Calu3 (cell line): ENCODE measurements around the gene PRICKLE1. TPM values are rescaled to one million over a fixed set of nuclear protein-coding genes. Genes with fewer than 3 reads are reported as not detected.

ENCODE experiments used
- BruUV-seq: library from RNA; stranded (reverse); fragments of 400-500 nt; replicated peaks from 2 replicates; lab custom pipeline; 2021; lab: Mats Ljungman, UMichigan
- CTCF ChIA-PET: fragments of 300-600 bp; sonication (Branson Sonifier 250); formaldehyde crosslinking; loops from one replicate; lab custom pipeline; 2022; ENCODE audit warnings: antibody characterized with exemption; lab: Charles Lee
- DNase-seq: peaks from one replicate; pipeline ENCODE4 v3.0.0; 2022
- H3K27ac Mint-ChIP-seq: one replicate; pipeline ENCODE4 v1.8.0; 2022; ENCODE audit warnings: mixed read lengths; ENCODE audit not compliant: unreplicated experiment
- H3K27me3 Mint-ChIP-seq: one replicate; pipeline ENCODE4 v1.8.0; 2022; ENCODE audit warnings: mixed read lengths; ENCODE audit not compliant: unreplicated experiment
- H3K36me3 Mint-ChIP-seq: one replicate; pipeline ENCODE4 v1.8.0; 2022; ENCODE audit warnings: mild to moderate bottlenecking, moderate library complexity, mixed read lengths; ENCODE audit not compliant: insufficient read depth, unreplicated experiment
- H3K4me1 Mint-ChIP-seq: one replicate; pipeline ENCODE4 v1.8.0; 2022; ENCODE audit warnings: mild to moderate bottlenecking, low read depth, mixed read lengths; ENCODE audit not compliant: unreplicated experiment
- H3K4me3 Mint-ChIP-seq: one replicate; pipeline ENCODE4 v1.8.0; 2022; ENCODE audit warnings: mild to moderate bottlenecking, low read depth, moderate library complexity, mixed read lengths; ENCODE audit not compliant: unreplicated experiment
- H3K9me3 Mint-ChIP-seq: one replicate; pipeline ENCODE4 v1.8.0; 2022; ENCODE audit warnings: low read depth, mixed read lengths; ENCODE audit not compliant: unreplicated experiment
- CTCF ChIP-seq: fragments of 200-600 bp; IDR thresholded peaks from one replicate; pipeline ENCODE4 v1.8.0; 2022; ENCODE audit warnings: antibody characterized with exemption; ENCODE audit not compliant: unreplicated experiment
- intact Hi-C: fragments of 100-400 bp; cut with micrococcal nuclease; formaldehyde crosslinking; loops from one replicate; pipeline ENCODE4 v1.10.0; 2022; ENCODE audit not compliant: unreplicated experiment
- total RNA-seq: library from RNA; stranded (reverse); gene quantifications from 2 replicates; pipeline ENCODE4 v1.2.3, GENCODE V29; 2022

Gene PRICKLE1
- total RNA-seq, 1 experiment from 2014 or later, result 12.7 TPM

DNA sequence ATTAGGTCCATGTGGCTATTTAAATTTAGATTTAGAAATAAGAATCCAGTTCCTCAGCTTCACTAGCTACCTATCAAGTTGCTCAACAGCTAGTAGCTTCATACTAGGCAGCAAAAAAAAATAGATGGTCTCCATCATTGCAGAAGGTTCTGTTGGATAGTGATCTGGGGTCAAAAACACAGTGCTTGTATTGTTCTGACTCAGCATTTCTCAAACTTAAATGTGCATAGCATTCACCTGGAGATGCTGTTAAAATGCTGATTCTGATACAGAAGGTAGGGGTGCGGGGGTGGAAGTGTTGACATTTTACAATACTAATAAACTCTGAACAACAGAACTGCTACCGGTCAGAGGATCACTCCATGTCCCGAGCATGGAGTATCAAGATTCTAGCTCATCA, 51.3 kb downstream of the PRICKLE1 start:
- Mint-ChIP-seq H3K27me3 (no peaks in the 10 kb centered on the region), H3K36me3 (no peaks in the 10 kb centered on the region), H3K9me3 (no peaks in the 10 kb centered on the region), H3K4me1 (no peaks in the 10 kb centered on the region), H3K27ac (no peak overlapping the region), H3K4me3 (no peak overlapping the region)
- intact Hi-C loops, result no loop called here
- no peak for DNase-seq
- BruUV-seq, result no TSS peak
- TF ChIP-seq CTCF, result no peak
- CTCF ChIA-PET, result interaction anchor here (0.6 kb wide), 1 partner anchor 37 kb away, joined by 3 read pairs; no protein-coding TSS in a partner anchor

DNA sequence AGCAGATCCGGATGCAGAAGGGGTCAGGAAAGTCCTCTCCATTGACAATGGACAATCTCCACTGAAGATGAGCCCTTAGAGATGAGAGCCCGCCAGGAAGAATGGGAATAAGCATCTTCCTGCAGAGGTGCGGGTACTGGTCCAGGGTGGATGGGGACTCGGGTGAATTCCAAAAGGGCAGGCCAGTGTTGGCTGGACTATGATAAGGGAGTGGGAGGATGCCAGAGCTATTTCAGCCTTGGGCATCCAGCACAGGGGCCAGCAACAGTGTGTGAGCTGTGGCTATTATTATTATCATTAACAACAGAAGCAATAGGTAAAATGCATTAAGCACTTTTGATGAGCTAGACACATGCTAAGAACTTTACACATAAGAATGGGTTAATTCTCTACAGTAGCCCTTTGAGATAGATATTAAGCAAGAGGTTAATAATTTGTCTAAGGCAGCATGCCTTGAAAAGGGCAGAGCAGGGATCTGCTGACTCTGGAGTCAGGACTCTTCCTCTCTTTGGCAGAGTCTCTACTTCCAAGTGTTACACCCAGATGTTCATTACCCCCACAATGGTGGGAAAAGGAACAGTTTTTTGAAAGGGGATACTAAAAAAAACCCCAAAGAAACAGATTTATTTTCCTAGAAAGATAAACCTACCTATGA, 55.2 kb downstream of the PRICKLE1 start:
- no TSS peak for BruUV-seq
- H3K4me1 Mint-ChIP-seq, result no peaks in the 10 kb centered on the region
- TF ChIP-seq CTCF, result no peak

DNA sequence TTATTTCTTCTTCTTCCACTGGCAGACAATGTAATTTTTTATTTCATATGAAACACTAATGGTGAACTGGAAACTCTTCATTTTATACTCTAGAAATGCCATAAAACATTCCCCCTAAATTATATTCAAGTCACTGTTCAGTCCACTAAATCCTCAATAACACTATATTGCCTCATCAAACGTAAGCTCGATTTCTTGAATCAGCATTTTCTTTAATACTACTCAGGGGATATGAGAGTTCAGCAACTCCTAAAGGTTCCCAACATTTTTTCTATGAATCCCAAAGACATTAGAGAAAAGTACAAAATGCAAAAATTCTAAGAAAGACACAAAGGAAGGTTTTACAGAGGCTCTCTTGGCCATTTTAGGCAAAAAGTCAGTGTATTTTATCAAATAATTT, 59.3 kb downstream of the PRICKLE1 start:
- intact Hi-C loops, result no loop called here
- no peak for DNase-seq
- no peaks in the 10 kb centered on the region for H3K27me3 Mint-ChIP-seq
- no peak overlapping the region for H3K4me3 Mint-ChIP-seq
- no peak for TF ChIP-seq CTCF
- H3K4me1 Mint-ChIP-seq, result no peaks in the 10 kb centered on the region
- BruUV-seq, result no TSS peak
- no peaks in the 10 kb centered on the region for H3K9me3 Mint-ChIP-seq
- CTCF ChIA-PET, result interaction anchor here (0.7 kb wide), 1 partner anchor 268 kb away, joined by 9 read pairs; no protein-coding TSS in a partner anchor
- no peak overlapping the region for H3K27ac Mint-ChIP-seq
- H3K36me3 Mint-ChIP-seq, result no peaks in the 10 kb centered on the region

More for the DNA sequence above, 55.2 kb downstream of the PRICKLE1 start:
- Mint-ChIP-seq H3K27me3 (no peaks in the 10 kb centered on the region), H3K9me3 (no peaks in the 10 kb centered on the region), H3K4me3 (no peak overlapping the region), H3K27ac (no peak overlapping the region), H3K36me3 (no peaks in the 10 kb centered on the region)
- no peak for DNase-seq
- CTCF ChIA-PET, result no interaction called here
- intact Hi-C loops, result no loop called here

DNA sequence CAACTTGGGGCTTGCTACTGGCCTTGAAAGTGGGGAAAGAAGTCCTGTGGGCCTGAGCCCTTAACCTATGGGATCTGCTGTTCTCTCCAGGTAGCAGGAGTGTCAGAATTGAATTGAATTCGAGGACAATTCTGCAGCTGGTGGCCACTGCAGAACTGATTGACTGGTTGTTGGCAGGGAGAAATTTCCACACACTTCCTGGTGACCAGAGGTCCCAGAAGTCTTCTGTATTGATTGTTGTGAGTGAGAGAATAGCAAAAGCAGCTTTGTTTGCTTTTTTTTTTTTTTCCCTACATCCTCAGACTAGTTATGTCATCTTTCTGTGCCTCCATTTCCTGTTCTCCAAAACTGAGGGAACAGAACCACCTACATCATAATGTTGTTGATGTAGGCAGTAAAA, 64.1 kb downstream of the PRICKLE1 start:
- Mint-ChIP-seq H3K4me3 (no peak overlapping the region), H3K36me3 (no peaks in the 10 kb centered on the region), H3K9me3 (no peaks in the 10 kb centered on the region), H3K4me1 (no peaks in the 10 kb centered on the region), H3K27ac (no peak overlapping the region), H3K27me3 (no peaks in the 10 kb centered on the region)
- intact Hi-C loops, result no loop called here
- no peak for TF ChIP-seq CTCF
- no TSS peak for BruUV-seq
- DNase-seq, result no peak
- CTCF ChIA-PET, result interaction anchor here (1.0 kb wide), 1 partner anchor 10 kb away, joined by 3 read pairs; no protein-coding TSS in a partner anchor
